Transverse colon (tissue), 4 donors: Measurements from ENCODE around the gene PI4KA. TPM values are rescaled to one million over a fixed set of nuclear protein-coding genes. Genes with fewer than 3 reads are reported as not detected.

Source experiments
- DNase-seq: peaks from one replicate; pipeline ENCODE4 v3.0.0-alpha.2; 2019
- H3K27ac ChIP-seq, 4 donors: fragments of 200-600 bp; sonication (generic); 2 replicates each; pipeline ENCODE4 v1.5.1; 2016 to 2018; ENCODE audit warnings: inconsistent platforms in 4 of 4
- H3K27me3 ChIP-seq: fragments of 200-600 bp; sonication (generic); 2 replicates; pipeline ENCODE4 v1.5.1; 2017; ENCODE audit warnings: inconsistent platforms
- H3K36me3 ChIP-seq, 4 donors: fragments of 200-600 bp; sonication (generic); 2 replicates each; pipeline ENCODE4 v1.5.1; 2017 to 2019; ENCODE audit warnings: inconsistent platforms in 4 of 4
- H3K4me1 ChIP-seq, 4 donors: fragments of 200-600 bp; sonication (generic); 2 replicates each; pipeline ENCODE4 v1.5.1; 2017 to 2020; ENCODE audit warnings: inconsistent platforms in 4 of 4
- H3K4me3 ChIP-seq, 4 donors: fragments of 200-600 bp; sonication (generic); 1 replicate in 1 of 4; 2 replicates in 3 of 4; pipeline versions ENCODE4 v1.5.1 to v1.6.1; 2017 to 2019; ENCODE audit warnings: inconsistent platforms in 4 of 4
- H3K9me3 ChIP-seq, 2 donors: fragments of 200-600 bp; sonication (generic); 2 replicates each; pipeline ENCODE4 v1.5.1; 2017 to 2019; ENCODE audit warnings: inconsistent platforms in 2 of 2
- CTCF ChIP-seq, 5 experiments: fragments of 200-600 bp in 3 of 5; fragments of 450-650 bp in 2 of 5; sonication (generic) in 3 of 5; IDR thresholded peaks; 1 replicate in 2 of 5; 2 replicates in 3 of 5; pipeline ENCODE4 v1.5.1; 2016 to 2017; ENCODE audit warnings: antibody characterized with exemption in 5 of 5, inconsistent platforms in 3 of 5, mild to moderate bottlenecking in 2 of 5, moderate library complexity in 1 of 5
- EP300 ChIP-seq: sonication (generic); formaldehyde crosslinking; IDR thresholded peaks from one replicate; pipeline ENCODE4 v1.6.1; 2017; ENCODE audit warnings: antibody characterized with exemption, low read depth
- POLR2A ChIP-seq: fragments of 450-650 bp; IDR thresholded peaks from one replicate; pipeline ENCODE4 v1.6.1; 2016; ENCODE audit warnings: antibody characterized with exemption, mild to moderate bottlenecking, moderate library complexity
- POLR2AphosphoS5 ChIP-seq, 3 donors: sonication (generic); formaldehyde crosslinking; IDR thresholded peaks; one replicate each; pipeline ENCODE4 v1.6.1; 2016; ENCODE audit warnings: antibody characterized with exemption in 3 of 3
- WGBS, 2 donors: methylation state at CpG; one replicate each; pipeline ENCODE4 v1.1.5; 2018; ENCODE audit warnings: low coverage in 1 of 2; 5-methylcytosine and 5-hydroxymethylcytosine counted together
- in situ Hi-C, 4 donors: fragments of 200-750 bp; cut with MboI; loops; one replicate each; pipeline versions ENCODE4 v1.15.0 to v1.15.1; 2017; ENCODE audit warnings: low sequenced_read_pairs in 3 of 4, low pct_ligation_motif_present in 1 of 4, low pct_unique_long_range_greater_than_20kb in 1 of 4
- intact Hi-C: fragments of 100-400 bp; cut with DNase I; formaldehyde crosslinking; loops from one replicate; pipeline ENCODE4 v1.15.1; 2023; ENCODE audit warnings: low total_unique reads
- total RNA-seq, 4 donors: library from RNA; depleted of rRNA; stranded (reverse); fragments of >200 nt; gene quantifications; one replicate each; pipeline ENCODE4 v1.1.0, GENCODE V29; 2016

PI4KA gene
- total RNA-seq, 4 donors from 2014 or later = 90.8 to 126 (median 109) TPM

GRCh38 chr22:20729194-20729593 is 129.4 kb downstream of the PI4KA start:
- Histone ChIP-seq H3K27me3 (no peaks in the 10 kb centered on the region), H3K36me3 (peaks cover 0 to 53% (median 19%) of the 10 kb centered on the region in 4 donors), H3K4me3 (no peak overlapping the region), H3K9me3 (no peaks in the 10 kb centered on the region), H3K27ac (no peak overlapping the region), H3K4me1 (no peaks in the 10 kb centered on the region)
- 90% methylated on average over 3 of the region's 13 CpGs; no CpG with 5 or more reads in 1 of the 2 donors for WGBS, 2 donors
- intact Hi-C loops (no loop called here), in situ Hi-C loops (loop anchor here in 1 of 4 donors (25.0 kb wide), 1 partner anchor 317 kb away; no protein-coding TSS in a partner anchor)
- DNase-seq = no peak
- TF ChIP-seq POLR2AphosphoS5 (IDR thresholded peaks at IDR 0.05) = no peak
- no peak for TF ChIP-seq CTCF (IDR thresholded peaks at IDR 0.05)
- TF ChIP-seq POLR2A = no peak
- no peak for TF ChIP-seq EP300

- intact Hi-C loops (no loop called here), in situ Hi-C loops (loop anchor here in 1 of 4 donors (25.0 kb wide), 1 partner anchor 316 kb away; no protein-coding TSS in a partner anchor)
- Histone ChIP-seq H3K27me3 (no peaks in the 10 kb centered on the region), H3K27ac (no peak overlapping the region), H3K4me3 (no peak overlapping the region), H3K4me1 (no peaks in the 10 kb centered on the region), H3K36me3 (peaks cover 0 to 53% (median 19%) of the 10 kb centered on the region in 4 donors), H3K9me3 (no peaks in the 10 kb centered on the region)
- DNase-seq = no peak
- TF ChIP-seq POLR2A = no peak
- TF ChIP-seq POLR2AphosphoS5 (IDR thresholded peaks at IDR 0.05) = no peak
- TF ChIP-seq CTCF (IDR thresholded peaks at IDR 0.05) = no peak
- no peak for TF ChIP-seq EP300
- WGBS, 2 donors = 92% methylated on average over 10 of the region's 10 CpGs; no CpG with 5 or more reads in 1 of the 2 donors
These were observed 130.0 kb downstream of the PI4KA start for GRCh38 chr22:20728523-20729190.

- H3K27ac ChIP-seq = no peak overlapping the region
- TF ChIP-seq EP300 (no peak), POLR2AphosphoS5 (IDR thresholded peaks at IDR 0.05) (no peak), POLR2A (no peak)
- intact Hi-C loops = no loop called here
- no peaks in the 10 kb centered on the region for H3K4me1 ChIP-seq
- 67 to 90% methylated on average over 3 to 29 of the region's 29 CpGs for WGBS, 2 donors
- H3K27me3 ChIP-seq = no peaks in the 10 kb centered on the region
- DNase-seq = no peak
- in situ Hi-C loops = loop anchor here in 1 of 4 donors (25.0 kb wide), 1 partner anchor 315 kb away; no protein-coding TSS in a partner anchor
- peaks cover 0 to 53% (median 19%) of the 10 kb centered on the region in 4 donors for H3K36me3 ChIP-seq
- no peaks in the 10 kb centered on the region for H3K9me3 ChIP-seq
- H3K4me3 ChIP-seq = no peak overlapping the region
These were observed 131.2 kb downstream of the PI4KA start for GRCh38 chr22:20727118-20728015.

GRCh38 chr22:20725987-20726558 is 132.5 kb downstream of the PI4KA start:
- no peaks in the 10 kb centered on the region for H3K9me3 ChIP-seq
- intact Hi-C loops (no loop called here), in situ Hi-C loops (loop anchor here in 1 of 4 donors (25.0 kb wide), 1 partner anchor 314 kb away; no protein-coding TSS in a partner anchor)
- H3K27ac ChIP-seq = no peak overlapping the region
- no peaks in the 10 kb centered on the region for H3K4me1 ChIP-seq
- TF ChIP-seq POLR2AphosphoS5 (IDR thresholded peaks at IDR 0.05) = no peak
- no peak for TF ChIP-seq EP300
- TF ChIP-seq POLR2A = no peak
- no peak for TF ChIP-seq CTCF (IDR thresholded peaks at IDR 0.05)
- no peak overlapping the region for H3K4me3 ChIP-seq
- no peak for DNase-seq
- H3K36me3 ChIP-seq = peaks cover 0 to 50% (median 19%) of the 10 kb centered on the region in 4 donors
- H3K27me3 ChIP-seq = no peaks in the 10 kb centered on the region
- 65 to 90% methylated on average over 4 to 11 of the region's 11 CpGs for WGBS, 2 donors
